CD4-positive, alpha-beta memory T cell (primary cell): Measurements from ENCODE around the gene ASMTL. TPM values are rescaled to one million over a fixed set of nuclear protein-coding genes. Genes with fewer than 3 reads are reported as not detected.
"Not testable (repeated sequence)": the region's sequence is repeated elsewhere in the genome, so short reads cannot be mapped to it uniquely, and the experiment has no call there.

Source experiments
- CTCF ChIA-PET: fragments of 350-600 bp; sonication (Branson Sonifier 250); formaldehyde crosslinking; loops from one replicate; lab custom pipeline; 2021; ENCODE audit warnings: inconsistent platforms; ENCODE audit not compliant: partially characterized antibody; lab: Charles Lee
- POLR2A ChIA-PET: fragments of 350-600 bp; sonication (Branson Sonifier 250); formaldehyde crosslinking; loops from one replicate; lab custom pipeline; 2021; ENCODE audit not compliant: partially characterized antibody; lab: Charles Lee
- DNase-seq, 5 donors: peaks; one replicate each; pipeline versions ENCODE4 v3.0.0 to v3.0.0-alpha.2; 2020 to 2022; ENCODE audit warnings: mixed read lengths in 1 of 5
- H3K27ac ChIP-seq: one replicate; pipeline ENCODE4 v1.7.0; 2013; ENCODE audit warnings: low read depth, low read length
- H3K27me3 ChIP-seq: 2 replicates; pipeline ENCODE4 v1.7.0; 2013; ENCODE audit warnings: mild to moderate bottlenecking, low read length, moderate library complexity; ENCODE audit not compliant: insufficient read depth
- H3K36me3 ChIP-seq: 2 replicates; pipeline ENCODE4 v1.7.0; 2013; ENCODE audit warnings: mild to moderate bottlenecking, low read length, moderate library complexity; ENCODE audit not compliant: insufficient read depth
- H3K4me1 ChIP-seq: 2 replicates; pipeline ENCODE4 v1.7.0; 2013; ENCODE audit warnings: mild to moderate bottlenecking, low read length, moderate library complexity; ENCODE audit not compliant: insufficient read depth
- H3K4me3 ChIP-seq, 2 donors: one replicate each; pipeline ENCODE4 v1.7.0; 2013; ENCODE audit warnings: low read length in 2 of 2, mild to moderate bottlenecking in 1 of 2
- H3K9me3 ChIP-seq, 2 donors: one replicate each; pipeline ENCODE4 v1.7.0; 2013; ENCODE audit warnings: low read length in 2 of 2, control low read depth in 1 of 2; ENCODE audit not compliant: control insufficient read depth in 1 of 2
- H3K27ac Mint-ChIP-seq, 7 donors: one replicate each; pipeline ENCODE4 v1.8.0; 2020 to 2021; ENCODE audit warnings: mixed read lengths in 7 of 7, mild to moderate bottlenecking in 6 of 7, inconsistent platforms in 3 of 7, moderate library complexity in 3 of 7
- H3K27me3 Mint-ChIP-seq, 2 donors: one replicate each; pipeline ENCODE4 v1.8.0; 2020 to 2021; ENCODE audit warnings: mixed read lengths in 2 of 2
- H3K36me3 Mint-ChIP-seq, 2 donors: one replicate each; pipeline ENCODE4 v1.8.0; 2020 to 2021; ENCODE audit warnings: mixed read lengths in 2 of 2, inconsistent platforms in 1 of 2, mild to moderate bottlenecking in 1 of 2
- H3K4me1 Mint-ChIP-seq, 4 donors: one replicate each; pipeline ENCODE4 v1.8.0; 2020 to 2021; ENCODE audit warnings: mixed read lengths in 4 of 4, mild to moderate bottlenecking in 1 of 4
- H3K4me3 Mint-ChIP-seq, 8 donors: one replicate each; pipeline ENCODE4 v1.8.0; 2020 to 2021; ENCODE audit warnings: mixed read lengths in 8 of 8, mild to moderate bottlenecking in 7 of 8, moderate library complexity in 6 of 8, inconsistent platforms in 3 of 8
- H3K9me3 Mint-ChIP-seq, 8 donors: one replicate each; pipeline ENCODE4 v1.8.0; 2020 to 2021; ENCODE audit warnings: mixed read lengths in 8 of 8, mild to moderate bottlenecking in 5 of 8, inconsistent platforms in 3 of 8, moderate library complexity in 1 of 8
- intact Hi-C: fragments of 100-400 bp; cut with micrococcal nuclease; formaldehyde crosslinking; loops from one replicate; pipeline ENCODE4 v1.15.1; 2023
- polyA plus RNA-seq, 2 donors: library from polyadenylated mRNA; unstranded; fragments of 300-500 nt; fragmentation: Illumina TruSeq; gene quantifications; one replicate each; pipeline ENCODE4 v1.2.3, GENCODE V29; 2021
- total RNA-seq, 2 experiments: library from RNA; stranded (reverse); gene quantifications; one replicate each; pipeline ENCODE4 v1.2.3, GENCODE V29; 2021

The ASMTL gene
- total and polyA plus RNA-seq, 4 experiments from 2014 or later, result 35.0 to 50.4 (median 36.9) TPM

DNA sequence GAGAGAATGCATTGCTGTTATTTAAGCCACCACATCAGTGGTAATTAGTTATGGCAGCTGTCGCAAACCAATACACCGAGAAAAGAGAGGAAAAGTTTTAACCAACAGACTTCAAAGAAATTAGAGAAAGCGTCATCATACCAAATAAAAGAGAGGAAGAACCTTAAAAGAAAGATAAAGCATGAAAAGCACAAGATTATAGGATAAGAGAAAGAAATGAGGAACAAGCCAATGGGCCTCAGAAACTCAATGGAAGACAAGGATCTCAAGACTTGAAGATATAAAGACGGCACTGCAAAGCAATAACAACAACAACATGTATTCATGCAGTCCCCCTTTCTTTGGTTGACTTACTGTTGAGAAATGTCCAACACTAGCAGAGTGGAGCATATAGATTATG lies 22.8 kb upstream of the ASMTL start:
- Histone ChIP-seq H3K9me3 (no peaks in the 10 kb centered on the region), H3K36me3 (peaks cover 7% of the 10 kb centered on the region), H3K4me3 (no peak overlapping the region), H3K27me3 (no peaks in the 10 kb centered on the region), H3K4me1 (peaks cover 80% of the 10 kb centered on the region), H3K27ac (no peak overlapping the region)
- Mint-ChIP-seq H3K9me3 (peaks cover 0 to 10% (median 7%) of the 10 kb centered on the region in 8 donors), H3K27ac (peak overlapping the region in 6 of 7 donors; percentile 5 to 90 (median 60)), H3K4me1 (peaks cover 50 to 86% (median 73%) of the 10 kb centered on the region in 4 donors), H3K36me3 (peaks cover 57 to 71% of the 10 kb centered on the region in 2 donors), H3K4me3 (peak overlapping the region in 3 of 8 donors; percentile 4 to 22 (median 18)), H3K27me3 (no peaks in the 10 kb centered on the region)
- intact Hi-C loops, result no loop called here
- CTCF ChIA-PET, result no interaction called here
- POLR2A ChIA-PET, result no interaction called here
- no peak for DNase-seq

DNA sequence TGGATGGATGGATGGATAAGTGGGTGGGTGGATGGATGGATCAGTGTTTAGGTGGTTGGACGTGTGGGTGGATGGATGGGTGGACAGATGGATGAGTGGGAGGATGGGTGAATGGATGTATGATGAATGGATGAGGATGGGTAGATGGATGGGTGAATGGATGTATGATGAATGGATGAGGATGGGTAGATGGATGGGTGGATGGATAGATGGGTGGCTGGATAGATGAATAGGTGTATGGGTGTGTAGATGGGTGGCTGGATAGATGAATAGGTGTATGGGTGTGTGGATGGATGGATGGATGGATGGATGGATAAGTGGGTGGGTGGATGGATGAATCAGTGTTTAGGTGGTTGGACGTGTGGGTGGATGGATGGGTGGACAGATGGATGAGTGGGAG lies 21.9 kb upstream of the ASMTL start:
- H3K27me3 ChIP-seq, H3K27ac ChIP-seq, H3K27me3 Mint-ChIP-seq, H3K9me3 Mint-ChIP-seq, CTCF ChIA-PET, POLR2A ChIA-PET, DNase-seq, H3K36me3 ChIP-seq, H3K9me3 ChIP-seq, intact Hi-C loops, H3K4me3 ChIP-seq: not testable (repeated sequence)
- H3K4me1 ChIP-seq, result peaks cover 80% of the 10 kb centered on the region
- Mint-ChIP-seq H3K4me3 (peak overlapping the region in 2 of 8 donors; percentile 9 to 28), H3K4me1 (peaks cover 45 to 86% (median 71%) of the 10 kb centered on the region in 4 donors), H3K36me3 (peaks cover 51 to 66% of the 10 kb centered on the region in 2 donors), H3K27ac (peak overlapping the region in 5 of 7 donors; percentile 63 to 92 (median 88))

DNA sequence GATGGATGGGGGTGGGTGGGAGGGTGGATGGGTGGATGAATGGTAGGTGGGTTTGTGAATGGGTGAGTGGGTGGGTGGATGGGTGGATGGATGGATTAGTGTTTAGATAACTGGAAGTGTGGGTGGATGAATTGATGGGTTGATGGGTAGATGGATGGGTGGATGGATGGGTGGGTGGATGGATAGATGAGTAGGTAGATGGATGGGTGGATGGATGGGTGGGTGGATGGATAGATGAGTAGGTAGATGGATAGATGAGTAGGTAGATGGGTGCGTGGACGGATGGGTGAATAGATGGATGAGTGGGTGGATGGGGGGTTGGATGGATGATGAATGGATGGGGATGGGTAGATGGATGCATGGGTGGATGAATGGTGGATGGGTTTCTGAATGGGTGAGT lies 20.3 kb upstream of the ASMTL start:
- Histone ChIP-seq H3K36me3 (peaks cover 6% of the 10 kb centered on the region), H3K9me3 (no peaks in the 10 kb centered on the region), H3K4me1 (peaks cover 80% of the 10 kb centered on the region), H3K4me3 (no peak overlapping the region), H3K27ac (no peak overlapping the region), H3K27me3 (no peaks in the 10 kb centered on the region)
- ChIA-PET POLR2A (no interaction called here), CTCF (no interaction called here)
- Mint-ChIP-seq H3K27ac (peak overlapping the region in 5 of 7 donors; percentile 22 to 77 (median 65)), H3K36me3 (peaks cover 45 to 52% of the 10 kb centered on the region in 2 donors), H3K4me1 (peaks cover 43 to 82% (median 68%) of the 10 kb centered on the region in 4 donors), H3K4me3 (peak overlapping the region in 2 of 8 donors; percentile 26 to 48), H3K9me3 (peaks cover 0 to 6% (median under 1%) of the 10 kb centered on the region in 8 donors), H3K27me3 (no peaks in the 10 kb centered on the region)
- DNase-seq, result no peak
- intact Hi-C loops, result no loop called here

DNA sequence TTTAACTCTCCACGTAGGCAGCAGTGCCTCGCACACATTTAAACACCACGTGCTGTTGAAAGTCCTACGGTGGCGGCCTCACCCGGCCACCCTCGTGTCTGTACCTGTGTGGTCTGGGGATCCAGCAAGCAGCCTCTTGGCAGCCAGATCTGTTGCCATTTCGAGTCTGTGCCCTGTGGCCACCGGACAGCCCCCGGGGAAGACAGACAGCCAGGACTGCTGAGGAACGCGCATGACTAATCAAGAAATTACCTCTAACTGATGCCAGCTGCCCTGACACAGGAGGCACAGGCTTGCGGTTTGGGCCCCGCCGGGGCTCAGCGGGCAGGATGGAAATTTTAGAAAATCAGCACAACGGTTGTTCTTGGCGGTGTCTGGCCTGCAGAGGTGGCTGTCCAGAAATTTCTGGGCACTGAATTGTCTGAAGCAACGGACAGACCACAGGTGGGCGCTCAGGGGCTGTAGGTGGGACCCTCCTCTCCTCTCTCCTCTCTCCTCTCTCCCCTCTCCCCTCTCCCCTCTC lies 15.6 kb upstream of the ASMTL start:
- Histone ChIP-seq H3K36me3 (peaks cover 26% of the 10 kb centered on the region), H3K27me3 (no peaks in the 10 kb centered on the region), H3K4me1 (peaks cover 95% of the 10 kb centered on the region), H3K27ac (peak overlapping the region; percentile 81), H3K4me3 (no peak overlapping the region), H3K9me3 (no peaks in the 10 kb centered on the region)
- H3K4me3 Mint-ChIP-seq, result peak overlapping the region; percentile 54 to 84 (median 75)
- H3K9me3 Mint-ChIP-seq, result peaks cover 0 to 10% (median under 1%) of the 10 kb centered on the region in 8 donors
- peaks cover 42 to 50% of the 10 kb centered on the region in 2 donors for H3K36me3 Mint-ChIP-seq
- intact Hi-C loops, result loop anchor here (1.0 kb wide), 1 partner anchor 14 kb away; no protein-coding TSS in a partner anchor
- H3K27ac Mint-ChIP-seq, result peak overlapping the region; percentile 94 to 99 (median 96)
- H3K4me1 Mint-ChIP-seq, result peaks cover 55 to 89% (median 73%) of the 10 kb centered on the region in 4 donors
- CTCF ChIA-PET, result no interaction called here
- peak; percentile 75 to 94 (median 76) for DNase-seq
- POLR2A ChIA-PET, result no interaction called here
- H3K27me3 Mint-ChIP-seq, result no peaks in the 10 kb centered on the region

DNA sequence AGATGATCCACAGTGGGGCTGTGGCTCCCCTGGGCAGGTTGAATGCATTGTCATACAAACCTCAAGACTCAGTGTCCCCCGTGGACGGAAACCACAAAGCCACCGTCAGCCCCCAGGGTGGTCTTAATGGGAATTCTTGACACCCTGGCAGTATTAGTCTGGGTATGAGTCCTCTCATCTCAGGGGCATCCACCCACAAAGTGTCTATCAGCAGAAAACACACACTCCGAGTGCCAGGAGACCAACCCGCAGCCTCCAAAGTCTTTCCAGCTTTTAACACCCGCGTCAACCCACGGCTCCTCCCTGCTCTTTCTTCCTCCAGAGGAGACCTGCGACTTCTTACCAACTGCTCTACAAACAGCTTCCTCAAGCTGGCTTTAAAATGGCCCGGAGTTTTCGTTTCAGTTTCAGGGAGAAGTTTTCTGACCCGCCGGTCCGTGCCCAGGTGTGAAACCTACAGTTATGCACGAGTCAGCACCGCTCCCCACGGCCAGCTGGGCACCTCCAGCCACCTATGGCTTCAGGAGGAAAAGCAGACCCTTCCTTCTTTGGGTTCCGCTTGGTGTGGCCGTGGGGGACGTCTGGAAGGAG lies 14.4 kb upstream of the ASMTL start:
- intact Hi-C loops, result no loop called here
- Mint-ChIP-seq H3K4me1 (peaks cover 54 to 96% (median 77%) of the 10 kb centered on the region in 4 donors), H3K27ac (peak overlapping the region; percentile 94 to 99 (median 96)), H3K4me3 (peak overlapping the region; percentile 64 to 84 (median 78)), H3K36me3 (peaks cover 34 to 54% of the 10 kb centered on the region in 2 donors), H3K9me3 (peaks cover 0 to 9% (median under 1%) of the 10 kb centered on the region in 8 donors), H3K27me3 (no peaks in the 10 kb centered on the region)
- no peaks in the 10 kb centered on the region for H3K9me3 ChIP-seq
- DNase-seq, result peak; percentile 54 to 75 (median 66)
- peak overlapping the region in 1 of 2 donors; percentile 44 for H3K4me3 ChIP-seq
- peak overlapping the region; percentile 81 for H3K27ac ChIP-seq
- ChIA-PET CTCF (no interaction called here), POLR2A (no interaction called here)
- peaks cover 26% of the 10 kb centered on the region for H3K36me3 ChIP-seq
- H3K4me1 ChIP-seq, result peaks cover 95% of the 10 kb centered on the region
- H3K27me3 ChIP-seq, result no peaks in the 10 kb centered on the region

DNA sequence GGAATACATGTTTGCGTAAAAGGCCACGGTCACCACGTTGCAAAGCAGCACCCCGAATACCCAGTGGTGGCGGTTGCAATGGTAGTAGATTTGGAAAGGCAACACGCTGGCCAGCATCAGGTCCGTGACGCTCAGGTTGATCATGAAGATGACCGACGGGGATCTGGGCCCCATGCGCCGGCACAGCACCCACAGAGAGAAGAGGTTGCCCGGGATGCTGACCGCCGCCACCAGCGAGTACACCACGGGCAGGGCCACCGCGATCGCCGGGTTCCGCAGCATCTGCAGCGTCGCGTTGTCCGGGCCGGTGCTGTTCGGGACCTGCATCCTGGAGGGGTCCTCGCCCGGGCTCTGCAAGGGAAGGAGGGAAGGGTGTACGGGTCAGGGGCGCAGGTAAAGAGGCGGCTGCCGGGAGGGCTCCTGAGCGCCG lies 13.5 kb upstream of the ASMTL start:
- Mint-ChIP-seq H3K9me3 (peaks cover 0 to 8% (median 0%) of the 10 kb centered on the region in 8 donors), H3K27me3 (no peaks in the 10 kb centered on the region), H3K4me1 (peaks cover 52 to 93% (median 72%) of the 10 kb centered on the region in 4 donors), H3K4me3 (peak overlapping the region in 2 of 8 donors; percentile 17 to 68), H3K36me3 (peaks cover 27 to 46% of the 10 kb centered on the region in 2 donors), H3K27ac (peak overlapping the region in 6 of 7 donors; percentile 19 to 99 (median 83))
- Histone ChIP-seq H3K4me3 (no peak overlapping the region), H3K27me3 (no peaks in the 10 kb centered on the region), H3K4me1 (peaks cover 94% of the 10 kb centered on the region), H3K27ac (peak overlapping the region; percentile 81), H3K36me3 (peaks cover 26% of the 10 kb centered on the region), H3K9me3 (no peaks in the 10 kb centered on the region)
- CTCF ChIA-PET, result no interaction called here
- intact Hi-C loops, result no loop called here
- POLR2A ChIA-PET, result no interaction called here
- DNase-seq, result peak in 1 of 5 donors; percentile 38
